Mucosa of stomach (tissue), 1 donor: ENCODE data around the gene CEP164.
"Not testable (repeated sequence)": the region's sequence is repeated elsewhere in the genome, so short reads cannot be mapped to it uniquely, and the experiment has no call there.

Source experiments
- H3K27me3 ChIP-seq: one replicate; pipeline ENCODE4 v1.7.0; 2013; ENCODE audit warnings: mild to moderate bottlenecking, low read length; ENCODE audit not compliant: control insufficient read depth, insufficient read depth
- H3K36me3 ChIP-seq: one replicate; pipeline ENCODE4 v1.7.0; 2013; ENCODE audit warnings: low read length; ENCODE audit not compliant: control insufficient read depth, insufficient read depth
- H3K4me1 ChIP-seq: one replicate; pipeline ENCODE4 v1.7.0; 2013; ENCODE audit warnings: mild to moderate bottlenecking, low read length; ENCODE audit not compliant: control insufficient read depth, insufficient read depth
- H3K4me3 ChIP-seq: one replicate; pipeline ENCODE4 v1.7.0; 2013; ENCODE audit warnings: low read length
- H3K9ac ChIP-seq: one replicate; pipeline ENCODE4 v1.7.0; 2013; ENCODE audit warnings: mild to moderate bottlenecking, low read length, moderate library complexity
- H3K9me3 ChIP-seq: one replicate; pipeline ENCODE4 v1.7.0; 2013; ENCODE audit warnings: mild to moderate bottlenecking, low read length, moderate library complexity; ENCODE audit not compliant: control insufficient read depth
- donor health status: Pancreatic carcinoma.

Gene CEP164

DNA sequence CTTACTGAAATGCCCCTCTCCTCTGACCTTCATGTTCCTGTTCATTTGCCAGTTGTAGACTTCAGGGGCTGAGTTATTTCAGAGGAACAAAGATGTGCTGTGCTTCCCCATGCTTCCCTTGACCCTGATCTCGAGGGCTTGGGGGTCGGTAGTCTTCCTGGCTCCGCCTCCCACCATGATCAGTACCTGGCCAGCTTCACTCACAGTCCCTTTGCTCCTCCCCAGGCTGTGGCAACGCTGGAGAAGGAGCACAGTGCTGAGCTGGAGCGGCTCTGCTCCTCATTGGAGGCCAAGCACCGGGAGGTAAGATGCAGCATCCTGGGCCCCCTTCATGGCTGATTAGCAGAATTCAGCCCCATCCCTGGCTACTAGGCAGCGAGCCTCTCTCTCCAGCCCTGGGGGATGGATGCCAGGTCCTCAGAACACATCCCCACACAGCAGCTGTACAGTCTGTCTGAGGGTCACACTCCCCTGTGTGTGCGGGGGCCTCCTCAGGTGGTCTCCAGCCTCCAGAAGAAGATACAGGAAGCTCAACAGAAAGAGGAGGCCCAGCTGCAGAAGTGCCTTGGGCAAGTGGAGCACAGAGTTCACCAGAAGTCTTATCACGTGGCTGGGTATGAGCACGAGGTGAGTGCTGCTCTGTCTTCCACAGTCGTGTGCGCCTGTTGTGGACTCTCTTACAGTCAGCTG, 64.5 kb downstream of the CEP164 start:
- peaks cover 18% of the 10 kb centered on the region for H3K36me3 ChIP-seq
- no peak overlapping the region for H3K9ac ChIP-seq
- no peak overlapping the region for H3K4me3 ChIP-seq
- H3K9me3 ChIP-seq = no peaks in the 10 kb centered on the region
- H3K27me3 ChIP-seq = no peaks in the 10 kb centered on the region
- no peaks in the 10 kb centered on the region for H3K4me1 ChIP-seq

DNA sequence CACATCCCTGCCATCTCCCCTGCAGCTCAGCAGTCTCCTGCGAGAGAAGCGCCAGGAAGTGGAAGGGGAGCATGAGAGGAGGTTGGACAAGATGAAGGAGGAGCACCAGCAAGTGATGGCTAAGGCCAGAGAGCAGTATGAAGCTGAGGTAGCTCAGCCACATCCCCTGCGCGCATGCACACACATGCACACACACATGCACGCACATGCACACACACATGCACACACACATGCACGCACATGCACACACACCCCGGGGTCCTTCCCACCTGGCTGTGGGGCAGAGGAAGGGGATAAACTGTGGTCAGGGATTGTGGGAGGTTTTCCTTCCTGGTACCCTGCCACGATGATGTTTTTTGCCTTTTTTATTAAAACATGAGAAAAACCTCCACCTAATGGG, 65.3 kb downstream of the CEP164 start:
- Histone ChIP-seq H3K9me3 (no peaks in the 10 kb centered on the region), H3K36me3 (peaks cover 18% of the 10 kb centered on the region), H3K27me3 (no peaks in the 10 kb centered on the region), H3K4me3 (no peak overlapping the region), H3K9ac (no peak overlapping the region), H3K4me1 (no peaks in the 10 kb centered on the region)

DNA sequence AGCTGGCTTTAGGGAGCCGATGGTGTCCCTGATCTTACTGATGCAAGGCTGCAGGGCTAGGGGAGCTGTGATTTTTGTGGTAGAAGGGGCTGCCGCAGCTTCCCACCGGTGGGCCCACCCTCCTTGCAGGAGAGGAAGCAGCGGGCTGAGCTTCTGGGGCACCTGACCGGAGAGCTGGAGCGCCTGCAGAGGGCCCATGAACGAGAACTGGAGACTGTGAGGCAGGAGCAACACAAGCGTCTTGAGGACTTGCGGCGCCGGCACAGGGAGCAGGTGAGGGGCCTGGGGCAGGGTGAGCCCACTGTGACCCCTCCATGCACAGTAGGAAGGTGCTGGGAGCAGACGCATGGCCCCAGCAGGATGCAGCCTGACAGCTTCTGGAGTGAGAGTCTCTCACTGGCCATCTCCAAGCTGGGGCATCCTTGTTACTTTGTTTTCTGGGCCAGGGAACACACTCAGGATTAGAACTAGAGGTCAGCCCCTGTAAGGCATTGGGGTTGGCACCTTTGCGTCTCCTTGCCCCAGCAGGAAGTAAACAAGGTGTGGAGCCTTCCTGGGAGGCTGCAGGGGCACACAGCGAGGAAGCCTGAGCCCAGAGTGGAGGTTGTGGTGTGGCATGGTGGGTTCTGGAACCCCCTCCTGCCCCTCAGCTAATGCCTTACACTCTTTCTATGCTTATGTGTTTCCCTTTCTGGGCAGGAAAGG, 66.7 kb downstream of the CEP164 start:
- no peak overlapping the region for H3K4me3 ChIP-seq
- no peaks in the 10 kb centered on the region for H3K9me3 ChIP-seq
- H3K4me1 ChIP-seq = no peaks in the 10 kb centered on the region
- H3K27me3 ChIP-seq = no peaks in the 10 kb centered on the region
- H3K9ac ChIP-seq = no peak overlapping the region
- H3K36me3 ChIP-seq = peaks cover 18% of the 10 kb centered on the region

DNA sequence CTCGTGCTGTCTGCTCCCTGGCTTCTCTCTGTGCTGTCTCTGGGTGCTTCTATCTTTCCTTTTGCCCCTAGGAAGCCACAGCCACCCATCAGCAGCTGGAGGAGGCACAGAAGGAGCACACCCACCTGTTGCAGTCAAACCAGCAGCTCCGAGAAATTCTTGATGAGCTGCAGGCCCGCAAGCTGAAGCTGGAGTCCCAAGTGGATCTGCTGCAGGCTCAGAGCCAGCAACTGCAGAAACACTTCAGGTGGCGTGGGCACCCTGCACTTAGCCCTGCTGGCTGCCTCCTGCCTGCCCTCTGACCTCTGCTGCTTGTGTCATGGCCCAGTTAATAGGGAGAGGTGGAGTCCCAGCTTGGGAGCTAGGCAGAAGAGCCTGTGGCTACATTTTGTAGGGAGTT, 67.8 kb downstream of the CEP164 start:
- no peak overlapping the region for H3K4me3 ChIP-seq
- peaks cover 18% of the 10 kb centered on the region for H3K36me3 ChIP-seq
- H3K4me1 ChIP-seq = no peaks in the 10 kb centered on the region
- H3K27me3 ChIP-seq = no peaks in the 10 kb centered on the region
- no peak overlapping the region for H3K9ac ChIP-seq
- no peaks in the 10 kb centered on the region for H3K9me3 ChIP-seq

DNA sequence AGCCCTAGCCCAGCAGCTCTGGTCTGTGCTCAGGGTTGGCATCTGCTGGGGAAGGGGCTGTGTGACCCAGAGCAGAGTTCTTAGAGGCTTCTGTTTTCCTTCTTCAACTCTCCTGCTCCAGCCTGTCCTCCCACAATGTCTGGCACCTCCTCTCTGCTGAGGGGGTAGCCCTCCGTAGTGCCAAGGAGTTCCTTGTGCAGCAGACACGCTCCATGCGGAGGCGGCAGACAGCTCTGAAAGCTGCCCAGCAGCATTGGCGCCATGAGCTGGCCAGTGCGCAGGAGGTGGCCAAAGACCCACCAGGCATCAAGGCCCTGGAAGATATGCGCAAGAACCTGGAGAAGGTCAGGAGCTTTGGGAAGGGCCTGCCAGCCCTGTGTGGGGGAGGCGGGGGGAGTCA, 69.3 kb downstream of the CEP164 start:
- Histone ChIP-seq H3K9ac (no peak overlapping the region), H3K36me3 (peaks cover 12% of the 10 kb centered on the region), H3K9me3 (no peaks in the 10 kb centered on the region), H3K4me3 (no peak overlapping the region), H3K4me1 (no peaks in the 10 kb centered on the region), H3K27me3 (no peaks in the 10 kb centered on the region)

DNA sequence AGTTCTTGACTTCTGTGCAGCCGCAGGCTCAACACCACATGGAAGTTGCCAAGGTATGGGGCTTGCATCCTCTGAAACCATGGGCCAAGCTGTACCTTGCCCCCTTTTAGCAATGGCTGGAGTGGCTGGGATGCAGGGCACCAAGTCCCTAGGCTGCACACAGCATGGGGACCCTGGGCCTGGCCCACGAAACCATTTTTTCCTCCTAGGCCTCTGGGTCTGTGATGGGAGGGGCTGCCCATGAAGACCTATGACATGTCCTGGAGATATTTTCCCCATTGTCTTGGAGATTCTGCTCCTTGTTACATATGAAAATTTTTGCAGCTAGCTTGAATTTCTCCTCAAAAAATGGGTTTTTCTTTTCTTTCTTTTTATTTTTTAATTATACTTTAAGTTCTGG, 71.0 kb downstream of the CEP164 start:
- not testable (repeated sequence) for H3K9ac ChIP-seq, H3K4me1 ChIP-seq, H3K4me3 ChIP-seq, H3K9me3 ChIP-seq, H3K36me3 ChIP-seq, H3K27me3 ChIP-seq

DNA sequence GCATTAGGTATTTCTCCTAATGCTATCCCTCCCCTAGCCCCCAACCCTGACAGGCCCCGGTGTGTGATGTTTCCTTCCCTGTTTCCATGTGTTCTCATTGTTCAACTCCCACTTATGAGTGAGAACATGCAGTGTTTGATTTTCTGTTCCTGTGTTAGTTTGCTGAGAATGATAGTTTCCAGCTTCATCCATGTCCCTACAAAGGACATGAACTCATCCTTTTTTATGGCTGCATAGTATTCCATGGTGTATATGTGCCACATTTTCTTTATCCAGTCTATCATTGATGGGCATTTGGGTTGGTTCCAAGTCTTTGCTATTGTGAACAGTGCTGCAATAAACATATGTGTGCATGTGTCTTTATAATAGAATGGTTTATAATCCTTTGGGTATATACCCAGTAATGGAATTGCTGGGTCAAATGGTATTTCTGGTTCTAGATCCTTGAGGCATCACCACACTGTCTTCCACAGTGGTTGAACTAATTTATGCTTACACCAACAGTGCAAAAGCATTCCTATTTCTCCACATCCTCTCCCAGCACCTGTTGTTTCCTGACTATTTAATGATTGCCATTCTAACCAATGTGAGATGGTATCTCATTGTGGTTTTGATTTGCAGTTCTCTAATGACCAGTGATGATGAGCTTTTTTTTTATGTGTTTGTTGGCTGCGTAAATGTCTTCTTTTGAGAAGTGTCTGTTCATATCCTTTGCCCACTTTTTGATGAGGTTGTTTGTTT, 71.6 kb downstream of the CEP164 start:
- H3K9ac ChIP-seq, H3K4me1 ChIP-seq, H3K4me3 ChIP-seq, H3K9me3 ChIP-seq, H3K27me3 ChIP-seq, H3K36me3 ChIP-seq: not testable (repeated sequence)

DNA sequence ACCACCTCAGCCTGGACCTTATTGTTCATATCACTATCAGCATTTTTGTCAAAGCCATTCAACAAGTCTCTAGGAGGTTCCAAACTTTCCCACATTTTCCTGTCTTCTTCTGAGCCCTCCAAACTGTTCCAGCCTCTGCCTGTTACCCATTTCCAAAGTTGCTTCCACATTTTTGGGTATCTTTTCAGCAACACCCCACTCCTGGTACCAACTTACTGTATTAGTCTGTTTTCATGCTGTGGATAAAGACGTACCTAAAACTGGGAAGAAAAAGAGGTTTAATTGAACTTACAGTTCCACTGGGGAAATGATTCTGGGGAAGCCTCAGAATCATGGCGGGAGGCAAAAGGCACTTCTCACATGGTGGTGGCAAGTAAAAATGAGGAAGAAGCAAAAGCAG, 78.2 kb downstream of the CEP164 start:
- H3K9ac ChIP-seq, H3K27me3 ChIP-seq, H3K4me1 ChIP-seq, H3K9me3 ChIP-seq, H3K4me3 ChIP-seq, H3K36me3 ChIP-seq: not testable (repeated sequence)

DNA sequence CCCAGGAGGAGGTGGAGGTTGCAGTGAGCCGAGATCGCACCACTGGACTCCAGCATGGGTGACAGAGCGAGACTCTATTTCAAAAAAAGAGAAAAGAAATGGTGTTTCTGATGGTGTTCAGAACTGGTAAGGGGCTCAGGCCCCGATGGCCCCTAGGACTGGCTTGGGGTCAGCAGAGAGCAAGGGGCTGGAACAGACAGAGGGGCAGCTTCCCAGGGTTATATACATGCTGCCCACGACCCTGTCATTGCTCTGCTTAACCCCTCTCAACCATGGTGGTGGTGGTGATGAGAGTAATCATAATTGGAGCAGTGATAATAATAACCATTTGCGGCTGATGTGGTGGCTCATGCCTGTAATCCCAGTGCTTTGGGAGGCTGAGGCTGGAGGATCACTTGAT, 79.4 kb downstream of the CEP164 start:
- no peaks in the 10 kb centered on the region for H3K36me3 ChIP-seq
- H3K27me3 ChIP-seq = no peaks in the 10 kb centered on the region

DNA sequence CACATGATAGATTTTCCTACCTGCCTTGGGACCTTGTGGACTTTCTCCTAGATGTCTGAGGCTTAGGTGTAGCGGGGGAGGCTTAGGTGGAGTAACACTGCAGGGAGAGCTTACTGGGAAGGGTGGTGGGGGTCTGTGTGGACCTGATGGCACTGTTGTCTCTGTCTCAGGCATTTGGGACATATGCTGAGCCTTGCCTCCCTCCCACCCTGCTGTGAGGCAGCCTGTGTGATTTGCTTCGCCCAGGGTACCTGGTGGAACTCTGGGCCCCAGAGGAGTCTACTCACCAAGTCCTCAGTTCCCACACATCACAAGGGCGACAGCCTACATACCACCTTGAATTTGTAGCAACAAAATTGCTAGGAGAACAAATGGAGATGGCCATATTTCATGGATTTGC, 80.7 kb downstream of the CEP164 start:
- Histone ChIP-seq H3K9ac (no peak overlapping the region), H3K36me3 (no peaks in the 10 kb centered on the region), H3K9me3 (no peaks in the 10 kb centered on the region), H3K4me1 (no peaks in the 10 kb centered on the region), H3K4me3 (no peak overlapping the region), H3K27me3 (no peaks in the 10 kb centered on the region)

More for the DNA sequence above, 79.4 kb downstream of the CEP164 start:
- Histone ChIP-seq H3K4me1 (no peaks in the 10 kb centered on the region), H3K9ac (no peak overlapping the region), H3K9me3 (no peaks in the 10 kb centered on the region), H3K4me3 (no peak overlapping the region)

DNA sequence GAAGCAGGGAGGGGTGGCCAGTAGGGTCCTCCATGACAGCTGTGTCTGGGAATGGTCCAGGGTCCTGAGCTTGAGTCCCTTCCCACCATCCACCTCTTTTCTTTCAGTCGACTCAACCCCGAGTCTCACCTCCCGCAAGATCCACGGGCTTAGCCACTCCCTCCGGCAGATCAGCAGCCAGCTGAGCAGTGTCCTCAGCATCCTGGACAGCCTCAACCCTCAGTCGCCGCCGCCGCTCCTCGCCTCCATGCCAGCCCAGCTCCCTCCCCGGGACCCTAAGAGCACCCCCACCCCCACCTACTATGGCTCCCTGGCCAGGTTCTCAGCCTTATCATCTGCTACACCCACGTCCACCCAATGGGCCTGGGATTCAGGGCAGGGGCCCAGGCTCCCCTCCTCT, 81.9 kb downstream of the CEP164 start:
- no peak overlapping the region for H3K4me3 ChIP-seq
- H3K9me3 ChIP-seq = no peaks in the 10 kb centered on the region
- no peak overlapping the region for H3K9ac ChIP-seq
- no peaks in the 10 kb centered on the region for H3K36me3 ChIP-seq
- H3K27me3 ChIP-seq = no peaks in the 10 kb centered on the region
- no peaks in the 10 kb centered on the region for H3K4me1 ChIP-seq

DNA sequence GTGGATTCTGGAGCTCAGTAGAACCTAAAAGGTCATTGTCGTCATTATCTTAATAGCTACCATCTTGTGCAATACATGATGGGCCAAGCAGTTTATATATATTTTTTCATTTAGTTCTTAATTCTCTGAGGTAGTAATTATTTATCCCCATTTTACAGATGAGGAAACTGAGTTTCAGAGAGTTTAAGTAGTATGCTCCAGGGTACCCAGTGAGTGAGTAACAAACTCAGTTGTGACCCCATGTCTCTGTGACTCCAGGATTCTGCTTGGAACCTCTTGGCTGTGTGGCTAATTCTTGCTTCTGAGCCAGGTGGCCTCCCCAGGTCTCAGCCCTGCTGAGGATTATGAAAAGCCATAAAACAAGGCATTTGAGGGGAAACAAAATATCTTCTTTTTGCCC, 82.6 kb downstream of the CEP164 start:
- H3K27me3 ChIP-seq = no peaks in the 10 kb centered on the region
- H3K9me3 ChIP-seq = no peaks in the 10 kb centered on the region
- no peaks in the 10 kb centered on the region for H3K36me3 ChIP-seq
- H3K9ac ChIP-seq = no peak overlapping the region
- H3K4me3 ChIP-seq = no peak overlapping the region
- H3K4me1 ChIP-seq = no peaks in the 10 kb centered on the region
